GM10847 (cell line): ENCODE results near the gene CDC20B.

Experiments used
- POLR2A ChIP-seq: IDR thresholded peaks from 2 replicates; pipeline ENCODE4 v1.6.1; 2011; ENCODE audit not compliant: insufficient read length; ENCODE audit errors: extremely low read depth

The CDC20B gene, protein sequence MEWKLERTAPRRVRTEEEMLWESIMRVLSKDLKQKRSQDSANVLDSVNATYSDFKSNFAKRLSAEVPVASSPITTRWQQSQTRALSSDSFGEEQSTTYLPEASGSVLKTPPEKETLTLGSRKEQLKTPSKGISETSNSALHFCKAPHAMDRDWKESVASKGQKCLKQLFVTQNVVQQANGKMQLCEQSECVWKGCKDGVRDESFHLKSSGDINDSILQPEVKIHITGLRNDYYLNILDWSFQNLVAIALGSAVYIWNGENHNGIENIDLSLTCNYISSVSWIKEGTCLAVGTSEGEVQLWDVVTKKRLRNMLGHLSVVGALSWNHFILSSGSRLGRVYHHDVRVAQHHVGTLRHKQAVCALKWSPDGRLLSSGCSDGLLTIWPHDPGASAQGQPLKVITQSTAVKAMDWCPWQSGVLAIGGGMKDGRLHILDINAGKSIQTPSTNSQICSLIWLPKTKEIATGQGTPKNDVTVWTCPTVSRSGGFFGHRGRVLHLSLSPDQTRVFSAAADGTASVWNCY

DNA sequence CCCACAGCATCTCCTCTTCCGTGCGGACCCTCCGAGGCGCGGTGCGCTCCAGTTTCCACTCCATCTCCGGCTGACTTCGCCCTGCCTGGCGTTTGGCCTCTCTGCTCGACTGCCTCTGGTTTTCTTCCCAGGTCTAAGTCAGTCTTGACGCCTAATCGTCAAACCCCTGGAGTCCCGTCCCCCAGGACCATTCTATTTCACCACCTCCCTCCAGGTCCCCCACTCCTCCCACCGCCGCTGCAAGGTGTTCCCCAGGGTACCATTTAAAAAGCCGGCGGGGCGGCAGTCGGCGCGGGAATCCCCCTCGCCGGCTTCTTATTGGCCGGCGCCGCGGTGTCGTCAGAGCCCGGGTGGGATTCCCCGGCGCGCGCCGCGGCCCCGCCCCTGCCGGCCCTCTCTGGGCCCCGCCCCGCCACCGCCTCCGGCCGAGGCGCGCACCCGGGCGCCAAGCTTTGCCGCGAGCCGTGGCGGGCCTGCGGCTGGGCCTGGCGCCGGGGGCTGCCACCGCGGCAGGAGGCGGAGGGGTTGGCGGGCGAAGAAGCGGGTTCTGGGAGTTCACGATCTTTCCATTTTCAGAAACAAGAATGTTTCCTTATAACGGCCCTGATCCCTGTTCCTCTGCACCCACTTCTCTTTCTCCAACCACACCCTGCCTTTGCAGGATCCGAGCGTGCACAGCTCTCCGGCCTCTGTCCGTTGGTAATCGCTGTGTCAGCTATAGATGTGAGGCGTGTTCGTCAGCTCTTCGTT lies at the start of gene CDC20B:
Gene CDC20B, minus strand, starts transcription at position 241 of the 750 bp plus-strand sequence. Its CDS starts 177 bp downstream, at position 64.
- TF ChIP-seq POLR2A = no peak

DNA sequence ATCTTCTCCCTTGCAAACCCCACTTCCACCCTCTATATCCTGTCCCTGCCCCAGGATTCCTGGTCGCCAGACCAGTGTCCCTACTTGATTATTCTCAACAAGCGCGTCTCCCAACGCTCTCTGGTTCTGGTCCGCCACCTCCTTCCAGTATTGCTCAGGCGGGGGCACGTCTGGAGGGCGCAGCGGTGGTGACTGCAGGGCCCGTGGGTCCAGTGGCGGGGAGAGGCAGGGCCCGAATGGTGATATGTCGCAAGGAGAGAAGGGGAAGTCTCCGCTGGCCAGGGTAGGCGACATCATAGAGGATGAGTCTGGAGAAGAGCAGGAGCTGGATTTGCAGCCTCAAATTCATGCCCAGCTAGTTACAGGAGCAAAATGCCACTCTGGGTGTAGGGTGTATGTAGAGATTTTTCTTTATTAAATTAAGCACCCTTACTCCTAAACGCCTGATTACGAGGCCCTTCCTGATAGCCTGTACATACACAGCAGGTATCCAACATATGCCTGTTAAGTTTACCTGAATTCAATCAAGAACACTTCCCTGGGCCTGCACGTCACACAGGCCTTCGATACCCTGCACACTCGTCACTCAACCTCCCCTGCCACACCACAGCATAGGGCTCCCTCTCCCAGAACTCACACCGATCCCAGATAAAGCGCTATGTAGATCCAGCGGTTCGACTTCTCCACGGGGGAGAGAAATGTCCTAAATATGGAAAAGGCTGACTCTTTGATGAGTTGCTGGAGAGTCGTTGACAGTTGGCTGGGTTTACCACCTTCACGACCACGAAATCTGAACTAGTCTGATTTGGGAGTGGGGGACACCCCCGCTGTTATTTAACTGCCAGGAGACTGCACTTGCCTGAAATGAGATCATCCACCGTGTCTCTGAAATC lies 49.4 kb upstream of the CDC20B start:
- TF ChIP-seq POLR2A = no peak

DNA sequence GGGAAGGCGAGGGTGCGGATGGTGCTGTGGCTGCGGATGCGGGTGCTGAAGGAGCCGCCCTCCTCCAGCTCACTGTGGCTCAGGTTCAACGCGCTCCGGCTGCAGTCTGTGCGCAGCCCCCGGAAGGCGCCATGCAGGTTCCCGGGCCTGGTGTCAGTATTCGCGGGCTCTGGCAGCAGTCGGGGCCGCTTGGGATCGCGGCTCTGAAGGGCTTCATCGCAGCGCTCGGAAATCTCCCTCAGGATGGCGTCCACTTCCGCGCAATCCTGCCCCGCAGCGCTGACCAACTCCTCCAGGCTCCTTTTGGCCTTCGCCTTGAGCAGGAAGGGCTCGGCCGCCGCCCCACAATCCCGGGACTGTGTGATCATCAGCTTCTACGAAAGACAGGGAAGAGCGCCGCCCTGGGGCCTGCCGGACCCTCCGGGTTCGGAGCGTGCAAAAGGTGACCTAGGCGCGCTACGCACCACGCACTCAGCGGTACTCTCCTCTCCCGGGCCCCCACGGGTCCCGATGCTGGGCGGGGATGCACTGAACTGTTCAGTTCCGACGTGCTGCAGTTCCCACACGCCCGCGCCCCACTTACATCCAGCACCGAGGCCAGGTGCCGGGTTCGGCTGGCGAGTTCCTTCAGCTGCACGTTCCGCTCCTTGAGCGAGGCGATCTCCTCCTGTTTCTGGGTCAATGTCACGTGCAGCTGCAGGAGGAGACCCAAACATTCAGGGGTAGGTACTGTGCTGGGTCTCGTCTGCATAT lies 47.6 kb upstream of the CDC20B start:
- no peak for TF ChIP-seq POLR2A

DNA sequence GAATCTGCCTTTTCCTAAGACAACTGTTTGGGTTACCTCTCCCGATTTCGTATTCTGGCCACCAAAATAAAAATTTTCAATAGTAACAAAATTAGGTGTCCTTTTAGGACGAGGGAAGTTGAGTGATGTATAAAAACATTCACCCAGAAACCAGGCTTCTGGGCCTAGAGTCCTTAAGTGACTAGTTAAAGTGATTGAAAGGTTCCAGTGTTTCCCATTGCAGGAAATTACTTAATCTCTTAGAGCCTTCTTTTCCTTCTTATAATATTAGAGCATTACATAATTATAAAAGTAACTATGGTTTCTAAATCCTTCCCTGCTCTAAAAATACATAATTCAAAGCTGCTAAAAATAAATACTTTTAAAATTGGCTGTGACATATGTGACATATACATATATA lies 46.8 kb upstream of the CDC20B start:
- TF ChIP-seq POLR2A = no peak

DNA sequence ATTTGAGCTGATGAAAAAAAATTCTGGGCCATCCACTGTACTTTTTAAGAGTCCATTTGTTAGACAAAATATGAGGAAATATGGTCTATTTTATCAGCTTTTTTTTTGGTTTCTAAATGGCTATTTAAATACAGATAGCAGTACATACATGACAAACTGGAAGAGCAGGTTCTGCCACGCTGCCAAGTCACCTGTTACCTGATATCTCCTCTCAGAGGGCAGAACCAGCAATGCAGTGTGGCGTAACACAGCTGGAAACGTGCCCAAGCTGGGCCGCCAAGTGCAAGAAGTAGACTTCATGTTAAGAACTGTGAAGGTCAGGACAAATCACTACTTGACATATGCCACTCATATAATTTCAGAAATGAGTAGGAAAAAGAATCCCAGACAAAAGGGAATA lies 46.0 kb upstream of the CDC20B start:
- no peak for TF ChIP-seq POLR2A

DNA sequence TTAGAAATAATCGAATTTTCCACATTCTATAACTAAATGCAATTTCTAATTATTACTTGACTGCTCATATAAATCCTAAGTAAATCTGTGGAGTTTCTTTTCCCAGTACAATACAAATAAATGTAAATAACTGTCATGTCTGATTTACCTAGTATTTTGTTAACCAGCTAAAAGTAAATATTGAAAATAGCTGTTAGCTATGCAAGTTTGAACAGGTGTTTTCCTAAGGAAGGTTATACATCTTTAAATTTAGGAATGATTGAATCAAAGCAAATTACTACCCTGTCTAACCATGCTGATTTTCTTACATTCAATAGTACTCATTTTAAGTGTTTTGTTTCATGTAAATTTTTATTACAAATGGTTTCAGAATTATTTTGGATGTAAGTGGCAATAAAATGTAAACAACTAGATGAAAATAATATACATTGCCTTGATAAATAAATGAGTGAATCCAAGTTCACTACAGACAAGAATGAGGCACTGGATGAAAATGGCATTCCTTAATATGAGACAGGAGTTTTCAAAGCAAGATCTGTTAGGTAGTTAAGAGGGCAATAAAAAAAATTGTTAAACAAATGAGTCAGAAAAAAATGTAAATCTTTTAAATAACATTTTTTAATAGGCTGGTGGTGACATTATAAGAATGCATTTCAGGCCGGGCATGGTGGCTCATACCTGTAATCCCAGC lies 38.4 kb upstream of the CDC20B start:
- no peak for TF ChIP-seq POLR2A

DNA sequence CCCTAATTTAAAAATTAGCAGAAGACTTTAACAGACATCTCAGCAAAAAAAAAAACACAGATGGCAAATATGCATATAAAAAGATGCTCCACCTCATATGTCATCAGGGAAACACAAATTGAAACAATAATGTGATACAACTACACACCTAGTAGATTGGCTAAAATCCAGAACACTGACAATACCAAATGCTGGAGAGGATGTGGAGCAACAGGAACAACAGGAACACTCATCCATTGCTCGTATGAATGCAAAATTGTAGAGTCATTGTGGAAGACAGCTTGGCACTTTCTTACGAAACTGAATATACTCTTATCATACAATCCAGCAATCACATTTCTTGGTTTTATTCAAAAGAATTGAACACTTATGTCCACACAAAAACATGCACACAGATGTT lies 32.0 kb upstream of the CDC20B start:
- TF ChIP-seq POLR2A = no peak

DNA sequence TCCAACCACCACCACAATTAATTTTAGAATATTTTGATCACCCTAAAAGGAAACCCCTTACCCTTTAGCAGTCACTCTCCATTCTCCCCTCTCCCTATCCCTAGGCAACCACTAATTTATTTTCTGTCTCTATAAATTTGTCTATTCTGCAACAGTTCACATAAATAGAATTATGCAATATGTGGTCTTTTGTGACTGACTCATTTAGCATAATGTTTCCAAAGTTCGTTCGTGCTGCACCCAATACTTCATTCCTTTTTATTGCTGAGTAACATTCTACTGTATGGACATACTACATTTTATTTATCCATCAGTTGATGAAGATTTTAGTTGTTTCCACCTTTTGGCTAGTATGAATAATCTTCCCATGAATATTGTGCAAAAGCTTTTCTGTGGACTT lies 18.2 kb upstream of the CDC20B start:
- no peak for TF ChIP-seq POLR2A

DNA sequence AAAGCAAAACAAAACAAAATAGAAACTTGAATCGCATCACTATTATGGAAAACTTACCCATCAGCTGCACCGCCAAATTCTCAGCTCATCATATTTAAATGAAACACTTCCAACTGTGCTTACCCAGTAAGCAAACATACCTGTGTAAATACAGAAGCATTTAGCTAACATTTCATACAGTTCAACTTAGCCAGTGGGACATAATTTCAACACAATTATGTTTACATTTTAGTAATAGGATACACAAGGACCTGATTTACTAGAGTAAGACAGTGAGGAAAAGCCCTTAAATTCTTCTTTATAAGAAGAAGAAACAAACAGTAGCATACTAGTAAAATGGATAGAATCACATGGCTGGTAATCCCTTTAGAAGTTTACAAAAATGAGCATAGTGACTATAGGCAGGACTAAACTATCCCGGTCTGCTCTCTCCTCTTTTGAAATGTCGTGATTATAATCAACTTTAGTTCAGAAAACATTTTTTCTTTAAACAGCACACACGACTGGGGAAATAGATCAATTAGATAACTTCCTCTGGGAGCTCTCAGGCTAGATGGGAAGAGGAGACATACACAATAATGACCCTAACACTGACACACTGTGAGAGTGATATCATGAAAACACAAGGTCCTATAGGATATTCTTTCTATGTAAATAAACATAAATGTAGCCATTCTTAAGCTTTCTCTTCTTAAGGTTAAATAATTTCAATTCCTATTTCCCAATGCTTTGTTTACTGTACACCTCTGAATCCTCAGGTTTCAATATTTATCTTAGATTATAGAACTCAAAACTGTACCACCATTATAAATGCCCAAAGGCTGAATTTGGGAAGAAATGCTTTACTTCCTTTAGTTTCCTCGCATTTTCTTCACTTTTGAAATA lies 15.9 kb upstream of the CDC20B start:
- TF ChIP-seq POLR2A = no peak

DNA sequence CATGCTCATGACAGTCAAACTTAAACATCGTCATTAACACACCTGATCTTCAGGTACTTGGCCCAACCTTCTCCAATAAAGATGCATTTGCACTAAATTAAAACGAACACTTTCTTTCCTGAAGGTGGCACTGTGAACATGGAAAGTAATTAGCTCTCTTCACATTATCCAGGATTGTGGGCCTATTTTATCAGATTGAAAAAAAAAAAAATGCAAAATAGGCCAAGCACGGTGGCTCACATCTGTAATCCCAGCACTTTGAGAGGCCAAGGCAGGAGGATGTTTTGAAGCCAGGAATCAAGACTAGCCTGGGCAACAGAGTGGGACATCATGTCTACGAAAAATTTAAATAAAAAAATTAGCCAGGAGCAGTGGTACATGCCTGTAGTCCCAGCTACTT lies 14.4 kb upstream of the CDC20B start:
- TF ChIP-seq POLR2A = no peak

DNA sequence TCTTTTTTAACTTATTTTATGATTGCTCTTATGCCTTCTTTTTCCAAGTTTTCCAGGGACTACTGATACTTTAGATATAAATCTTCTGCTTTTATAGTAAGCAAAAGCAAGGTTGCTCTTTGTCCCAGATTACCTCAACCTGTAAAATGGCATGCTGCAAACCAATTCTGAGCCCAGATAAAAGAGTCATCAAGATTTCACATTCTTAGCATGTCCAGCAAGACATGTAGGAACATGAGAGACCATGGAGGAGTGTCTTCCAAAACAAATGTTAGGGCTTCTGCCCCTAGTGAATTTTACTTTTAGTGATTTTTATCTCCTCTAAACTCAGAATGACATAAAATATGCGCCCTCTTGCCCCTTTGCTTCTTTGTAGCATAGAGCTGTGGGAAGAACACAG lies 7.0 kb upstream of the CDC20B start:
- TF ChIP-seq POLR2A = no peak

DNA sequence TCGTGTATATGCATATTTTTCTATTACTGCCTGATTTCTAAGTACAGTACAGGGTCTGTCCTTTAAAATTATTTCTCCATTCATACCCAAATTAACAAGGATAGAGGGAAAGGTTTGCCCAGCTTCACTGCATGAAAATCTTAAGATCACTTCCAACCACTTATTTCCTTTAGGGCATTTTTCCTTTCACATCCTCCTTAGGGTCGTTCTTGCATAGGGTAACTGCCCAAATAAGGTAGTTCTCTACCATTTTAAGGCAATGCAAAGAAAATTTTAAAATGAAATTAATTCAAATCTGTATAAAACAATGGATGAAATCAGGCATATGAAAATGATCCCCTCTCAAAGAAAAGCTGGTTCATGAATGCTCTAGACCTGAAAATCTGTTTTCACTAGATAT lies 4.1 kb upstream of the CDC20B start:
- no peak for TF ChIP-seq POLR2A
